K562 (cell line): Measurements from ENCODE around the gene ATG7. TPM values are rescaled to one million over a fixed set of nuclear protein-coding genes. Genes with fewer than 3 reads are reported as not detected.

Source experiments
- AFF1 ChIP-seq, 2 experiments: fragments of 450-650 bp; IDR thresholded peaks; 2 replicates each; pipeline ENCODE4 v1.6.1; 2018; ENCODE audit warnings: mild to moderate bottlenecking in 2 of 2, low read depth in 1 of 2; ENCODE audit not compliant: partially characterized antibody in 2 of 2
- C11orf30 ChIP-seq: fragments of 450-650 bp; IDR thresholded peaks from 2 replicates; pipeline ENCODE4 v1.6.1; 2016; ENCODE audit warnings: low read depth, mild to moderate bottlenecking
- CAMTA2 ChIP-seq: fragments of 250-450 bp; sonication (Bioruptor Pico); conservative IDR thresholded peaks from 2 replicates; pipeline ENCODE4 v1.5.1; 2022
- FOXJ3 ChIP-seq: sonication (generic); formaldehyde crosslinking; IDR thresholded peaks from 2 replicates; pipeline ENCODE4 v1.4.0; 2020; ENCODE audit warnings: mild to moderate bottlenecking, missing genetic modification reagents
- HNRNPK ChIP-seq: fragments of 200-400 bp; formaldehyde crosslinking; IDR thresholded peaks from one replicate; pipeline ENCODE4 v1.6.1; 2018; ENCODE audit warnings: mild to moderate bottlenecking, low read depth, low read length; ENCODE audit not compliant: poor library complexity, severe bottlenecking
- MAFG ChIP-seq: fragments of 450-650 bp; conservative IDR thresholded peaks from 2 replicates; pipeline ENCODE4 v1.6.1; 2016; ENCODE audit warnings: missing genetic modification characterization, missing compliant biosample characterization
- MCM3 ChIP-seq: fragments of 450-650 bp; IDR thresholded peaks from 2 replicates; pipeline ENCODE4 v1.6.1; 2016
- NUFIP1 ChIP-seq: fragments of 450-650 bp; IDR thresholded peaks from 2 replicates; pipeline ENCODE4 v1.6.1; 2018; ENCODE audit not compliant: partially characterized antibody
- PHB ChIP-seq: fragments of 250-450 bp; sonication (Bioruptor Pico); IDR thresholded peaks from 2 replicates; pipeline ENCODE4 v1.5.0; 2021
- PHF21A ChIP-seq: fragments of 450-650 bp; IDR thresholded peaks from 2 replicates; pipeline ENCODE4 v1.6.1; 2017; ENCODE audit warnings: low read depth, borderline replicate concordance
- POLR2H ChIP-seq: IDR thresholded peaks from 2 replicates; pipeline ENCODE4 v1.6.1; 2016; ENCODE audit warnings: missing genetic modification characterization, low read depth, mild to moderate bottlenecking, control low read depth, missing compliant biosample characterization, moderate library complexity
- RAD21 ChIP-seq, 2 experiments: fragments of 250-450 bp in 1 of 2; fragments of 450-650 bp in 1 of 2; sonication (Bioruptor Pico) in 1 of 2; formaldehyde crosslinking in 1 of 2; IDR thresholded peaks in 1 of 2; conservative IDR thresholded peaks in 1 of 2; 2 replicates each; pipeline versions ENCODE4 v1.4.0 to v1.8.0; 2020 to 2022; ENCODE audit warnings: mild to moderate bottlenecking in 2 of 2, moderate library complexity in 1 of 2
- TCFL5 ChIP-seq: fragments of 250-450 bp; sonication (Bioruptor Pico); conservative IDR thresholded peaks from 2 replicates; pipeline ENCODE4 v1.6.1; 2021; ENCODE audit warnings: mild to moderate bottlenecking, moderate library complexity, matching md5 sums
- USF2 ChIP-seq: sonication (generic); formaldehyde crosslinking; IDR thresholded peaks from 2 replicates; pipeline ENCODE4 v1.5.0; 2020; ENCODE audit warnings: missing genetic modification reagents
- ZNF124 ChIP-seq: sonication (generic); formaldehyde crosslinking; IDR thresholded peaks from 2 replicates; pipeline ENCODE4 v1.8.1; 2022; ENCODE audit warnings: missing genetic modification reagents
- ZNF175 ChIP-seq: fragments of 200-800 bp; sonication (Bioruptor generic); IDR thresholded peaks from 2 replicates; pipeline ENCODE4 v1.6.1; 2016; ENCODE audit warnings: low read depth, mild to moderate bottlenecking, missing genetic modification characterization, missing compliant biosample characterization
- ZNF316 ChIP-seq: fragments of 450-650 bp; IDR thresholded peaks from 2 replicates; pipeline ENCODE4 v1.6.1; 2016
- ZNF77 ChIP-seq: fragments of 250-450 bp; sonication (Bioruptor Pico); IDR thresholded peaks from 2 replicates; pipeline ENCODE4 v1.5.0; 2020
- ZNF79 ChIP-seq: fragments of 250-450 bp; sonication (Bioruptor Pico); IDR thresholded peaks from 2 replicates; pipeline ENCODE4 v1.4.0; 2020; ENCODE audit warnings: low read depth, mild to moderate bottlenecking, moderate library complexity
- polyA plus RNA-seq, 8 experiments: library from polyadenylated mRNA; depleted of rRNA in 4 of 8; stranded (reverse) in 5 of 8; unstranded in 3 of 8; fragments of >200 nt; fragmentation: Nextera tagmentation in 2 of 8; fragmentation: Illumina TruSeq in 1 of 8; extraction: Ambion mirVana in 2 of 8; extraction: Trizol in 1 of 8; gene quantifications; 2 replicates each; pipeline versions ENCODE4 v1.2.1 to v1.2.3, GENCODE V29; 2011 to 2014; ENCODE audit warnings: inconsistent platforms in 1 of 8, missing spikeins in 1 of 8
- total RNA-seq, 7 experiments: library from RNA; depleted of rRNA in 6 of 7; stranded (reverse); fragments of >200 nt in 6 of 7; fragmentation: Illumina TruSeq in 2 of 7; extraction: Trizol in 2 of 7; gene quantifications; 2 replicates each; pipeline versions ENCODE4 v1.2.1 to v1.2.3, GENCODE V29; 2011 to 2021; ENCODE audit warnings: low replicate concordance in 1 of 7
- TF ChIP-seq, protein P1 (sequence below), 2 experiments: IDR thresholded peaks in 1 of 2; conservative IDR thresholded peaks in 1 of 2; 2 replicates each; pipeline ENCODE4 v1.6.1; 2016; ENCODE audit warnings: low read depth in 2 of 2, mild to moderate bottlenecking in 1 of 2, missing compliant biosample characterization in 1 of 2, missing genetic modification characterization in 1 of 2, moderate library complexity in 1 of 2
- TF ChIP-seq, protein P2 (sequence below): fragments of 250-450 bp; sonication (Bioruptor Pico); IDR thresholded peaks from 2 replicates; pipeline ENCODE4 v1.4.0; 2020; ENCODE audit warnings: borderline replicate concordance

Gene ATG7
- total and polyA plus RNA-seq, 9 of the 15 experiments (the other 6 are each of a cell fraction or from before 2014, with no cell fraction given) = 18.3 to 45.3 (median 33.6) TPM

DNA sequence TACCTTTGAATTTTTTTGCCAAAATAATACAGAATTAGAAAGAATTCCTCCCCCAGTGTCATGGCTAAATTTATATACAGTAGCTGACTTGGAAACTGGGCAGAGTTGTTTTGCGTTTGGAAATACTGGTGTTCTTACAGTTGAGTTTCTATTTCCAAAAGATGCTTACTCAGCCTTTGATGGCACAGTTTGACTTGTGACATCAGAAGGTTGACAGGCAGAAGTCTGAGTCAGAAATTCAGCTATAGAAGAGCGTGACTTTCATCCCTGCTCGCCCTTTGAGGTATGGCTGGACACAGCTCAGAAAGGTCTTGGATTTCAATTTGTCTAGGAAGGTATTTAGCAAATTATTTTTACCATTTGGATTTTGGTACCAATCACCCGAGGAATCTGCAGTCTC is 195.7 kb downstream of the ATG7 start (continued):
- TF ChIP-seq POLR2H = no peak
- no peak for TF ChIP-seq RAD21 (CRISPR knock-in tag; conservative IDR thresholded peaks at IDR 0.05 in 1 of 2, IDR thresholded peaks at IDR 0.05 in 1 of 2)
- TF ChIP-seq, protein P1, sequence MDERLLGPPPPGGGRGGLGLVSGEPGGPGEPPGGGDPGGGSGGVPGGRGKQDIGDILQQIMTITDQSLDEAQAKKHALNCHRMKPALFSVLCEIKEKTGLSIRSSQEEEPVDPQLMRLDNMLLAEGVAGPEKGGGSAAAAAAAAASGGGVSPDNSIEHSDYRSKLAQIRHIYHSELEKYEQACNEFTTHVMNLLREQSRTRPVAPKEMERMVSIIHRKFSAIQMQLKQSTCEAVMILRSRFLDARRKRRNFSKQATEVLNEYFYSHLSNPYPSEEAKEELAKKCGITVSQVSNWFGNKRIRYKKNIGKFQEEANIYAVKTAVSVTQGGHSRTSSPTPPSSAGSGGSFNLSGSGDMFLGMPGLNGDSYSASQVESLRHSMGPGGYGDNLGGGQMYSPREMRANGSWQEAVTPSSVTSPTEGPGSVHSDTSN (CRISPR knock-in tag; IDR thresholded peaks at IDR 0.05; ENCODE audit: low read depth) = no peak
- TF ChIP-seq, protein P1 (tag; conservative IDR thresholded peaks at IDR 0.05; ENCODE audit: low read depth) = 0 out of 2 replicates have a peak, but pooled peaks have one; percentile 31
- no peak for TF ChIP-seq ZNF79
- no peak for TF ChIP-seq TCFL5 (CRISPR knock-in tag)
- no peak for TF ChIP-seq AFF1 (IDR thresholded peaks at IDR 0.05; ENCODE audit: low read depth in 1 of 2, partially characterized antibody in 2 of 2)
- no peak for TF ChIP-seq ZNF124
- no peak for TF ChIP-seq CAMTA2 (CRISPR knock-in tag)
- peak; percentile 93 for TF ChIP-seq ZNF316
- peak; percentile 92 for TF ChIP-seq C11orf30
- no peak for TF ChIP-seq ZNF77 (CRISPR knock-in tag)
- TF ChIP-seq ZNF175 = no peak
- TF ChIP-seq FOXJ3 (CRISPR knock-in tag) = no peak
- no peak for TF ChIP-seq MCM3
- TF ChIP-seq PHF21A = no peak
- no peak for TF ChIP-seq HNRNPK
- TF ChIP-seq MAFG (tag) = peak; percentile 84
- no peak for TF ChIP-seq USF2 (CRISPR knock-in tag)
- TF ChIP-seq, protein P2, sequence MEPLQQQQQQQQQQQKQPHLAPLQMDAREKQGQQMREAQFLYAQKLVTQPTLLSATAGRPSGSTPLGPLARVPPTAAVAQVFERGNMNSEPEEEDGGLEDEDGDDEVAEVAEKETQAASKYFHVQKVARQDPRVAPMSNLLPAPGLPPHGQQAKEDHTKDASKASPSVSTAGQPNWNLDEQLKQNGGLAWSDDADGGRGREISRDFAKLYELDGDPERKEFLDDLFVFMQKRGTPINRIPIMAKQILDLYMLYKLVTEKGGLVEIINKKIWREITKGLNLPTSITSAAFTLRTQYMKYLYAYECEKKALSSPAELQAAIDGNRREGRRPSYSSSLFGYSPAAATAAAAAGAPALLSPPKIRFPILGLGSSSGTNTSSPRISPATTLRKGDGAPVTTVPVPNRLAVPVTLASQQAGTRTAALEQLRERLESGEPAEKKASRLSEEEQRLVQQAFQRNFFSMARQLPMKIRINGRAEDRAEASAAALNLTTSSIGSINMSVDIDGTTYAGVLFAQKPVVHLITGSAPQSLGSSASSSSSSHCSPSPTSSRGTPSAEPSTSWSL (CRISPR knock-in tag) = no peak
- TF ChIP-seq PHB (CRISPR knock-in tag) = no peak
- TF ChIP-seq NUFIP1 = no peak
